Breast epithelium (tissue), 4 donors: ENCODE measurements around the gene IL26. TPM values are rescaled to one million over a fixed set of nuclear protein-coding genes. Genes with fewer than 3 reads are reported as not detected.
A peak's percentile ranks its signal among the peaks of the same experiment; 100 is the strongest.

Source experiments
- DNase-seq, 2 donors: peaks; one replicate each; pipeline ENCODE4 v3.0.0-alpha.2; 2019; ENCODE audit warnings: low spot score in 2 of 2
- H3K27ac ChIP-seq, 2 donors: fragments of 200-600 bp; sonication (generic) in 1 of 2; one replicate each; pipeline ENCODE4 v1.5.1; 2016 to 2019; ENCODE audit warnings: mild to moderate bottlenecking in 1 of 2
- H3K27me3 ChIP-seq, 2 donors: fragments of 200-600 bp; sonication (generic) in 1 of 2; one replicate each; pipeline versions ENCODE4 v1.5.1 to v1.6.0; 2017 to 2019; ENCODE audit warnings: control low read depth in 1 of 2, mild to moderate bottlenecking in 1 of 2
- H3K36me3 ChIP-seq: fragments of 200-600 bp; one replicate; pipeline ENCODE4 v1.5.1; 2019
- H3K4me1 ChIP-seq, 2 donors: fragments of 200-600 bp; sonication (generic); one replicate each; pipeline ENCODE4 v1.5.1; 2016 to 2019; ENCODE audit warnings: control low read depth in 1 of 2
- H3K4me3 ChIP-seq, 3 donors: fragments of 200-600 bp; sonication (generic); 1 replicate in 2 of 3; 2 replicates in 1 of 3; pipeline ENCODE4 v1.5.1; 2016 to 2019; ENCODE audit warnings: mild to moderate bottlenecking in 3 of 3, moderate library complexity in 2 of 3
- H3K9me3 ChIP-seq, 2 donors: fragments of 200-600 bp; sonication (generic) in 1 of 2; one replicate each; pipeline ENCODE4 v1.5.1; 2016 to 2019; ENCODE audit warnings: control low read depth in 1 of 2
- POLR2A ChIP-seq: fragments of 450-650 bp; IDR thresholded peaks from one replicate; pipeline ENCODE4 v1.6.1; 2016; ENCODE audit warnings: antibody characterized with exemption, mild to moderate bottlenecking, moderate library complexity
- POLR2AphosphoS5 ChIP-seq, 3 donors: sonication (generic); formaldehyde crosslinking; IDR thresholded peaks; one replicate each; pipeline ENCODE4 v1.6.1; 2017; ENCODE audit warnings: antibody characterized with exemption in 3 of 3
- intact Hi-C: fragments of 100-400 bp; cut with DNase I; formaldehyde crosslinking; loops from one replicate; pipeline ENCODE4 v1.15.1; 2023; ENCODE audit warnings: low total_unique reads
- total RNA-seq, 3 donors: library from RNA; depleted of rRNA; stranded (reverse); fragments of >200 nt; gene quantifications; one replicate each; pipeline ENCODE4 v1.1.0, GENCODE V29; 2016
- TF ChIP-seq, protein P1 (sequence below), 3 donors: fragments of 450-650 bp; IDR thresholded peaks; one replicate each; pipeline ENCODE4 v1.5.1; 2016 to 2017; ENCODE audit warnings: antibody characterized with exemption in 3 of 3, mild to moderate bottlenecking in 3 of 3, moderate library complexity in 3 of 3

Gene IL26
- total RNA-seq, 3 donors from 2014 or later, result not detected

- Histone ChIP-seq H3K4me1 (no peaks in the 10 kb centered on the region), H3K27ac (no peak overlapping the region), H3K9me3 (no peaks in the 10 kb centered on the region), H3K36me3 (no peaks in the 10 kb centered on the region), H3K4me3 (no peak overlapping the region), H3K27me3 (no peaks in the 10 kb centered on the region)
- intact Hi-C loops, result no loop called here
- DNase-seq, result no peak
- TF ChIP-seq POLR2A (no peak), POLR2AphosphoS5 (IDR thresholded peaks at IDR 0.05) (no peak)
- TF ChIP-seq, protein P1, sequence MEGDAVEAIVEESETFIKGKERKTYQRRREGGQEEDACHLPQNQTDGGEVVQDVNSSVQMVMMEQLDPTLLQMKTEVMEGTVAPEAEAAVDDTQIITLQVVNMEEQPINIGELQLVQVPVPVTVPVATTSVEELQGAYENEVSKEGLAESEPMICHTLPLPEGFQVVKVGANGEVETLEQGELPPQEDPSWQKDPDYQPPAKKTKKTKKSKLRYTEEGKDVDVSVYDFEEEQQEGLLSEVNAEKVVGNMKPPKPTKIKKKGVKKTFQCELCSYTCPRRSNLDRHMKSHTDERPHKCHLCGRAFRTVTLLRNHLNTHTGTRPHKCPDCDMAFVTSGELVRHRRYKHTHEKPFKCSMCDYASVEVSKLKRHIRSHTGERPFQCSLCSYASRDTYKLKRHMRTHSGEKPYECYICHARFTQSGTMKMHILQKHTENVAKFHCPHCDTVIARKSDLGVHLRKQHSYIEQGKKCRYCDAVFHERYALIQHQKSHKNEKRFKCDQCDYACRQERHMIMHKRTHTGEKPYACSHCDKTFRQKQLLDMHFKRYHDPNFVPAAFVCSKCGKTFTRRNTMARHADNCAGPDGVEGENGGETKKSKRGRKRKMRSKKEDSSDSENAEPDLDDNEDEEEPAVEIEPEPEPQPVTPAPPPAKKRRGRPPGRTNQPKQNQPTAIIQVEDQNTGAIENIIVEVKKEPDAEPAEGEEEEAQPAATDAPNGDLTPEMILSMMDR (IDR thresholded peaks at IDR 0.05), result no peak
Measured at GRCh38 chr12:68162374-68162773, 63.2 kb downstream of the IL26 start.

DNA sequence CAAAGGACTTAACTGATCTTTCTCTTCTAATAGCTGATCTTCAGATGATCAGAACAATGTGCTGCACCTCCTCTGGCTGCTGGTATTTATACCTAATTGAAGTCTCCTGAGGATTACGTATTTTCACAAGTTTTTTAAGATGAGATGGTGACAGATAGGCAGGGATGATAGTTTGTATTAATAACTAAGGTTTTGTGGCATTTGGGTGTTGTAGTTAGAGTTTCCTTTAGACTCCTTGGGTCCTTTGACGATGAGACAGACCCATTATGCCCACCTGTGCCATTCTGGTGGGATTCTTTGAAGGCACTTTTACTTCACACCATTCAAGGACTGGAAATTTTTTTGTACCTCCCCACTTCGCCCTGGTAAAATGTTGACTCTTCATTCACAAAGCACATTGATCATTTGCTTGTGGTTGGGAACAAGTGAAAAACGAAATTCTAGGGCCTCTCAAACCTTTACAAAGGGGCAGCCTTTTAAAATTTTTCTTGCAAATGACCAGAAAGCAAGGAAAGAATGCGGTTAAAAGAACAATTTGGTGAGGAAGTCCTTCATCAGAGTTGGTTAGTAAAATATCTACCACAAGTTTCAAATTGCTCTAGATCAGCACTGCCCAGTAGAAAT lies 65.8 kb downstream of the IL26 start, which contains the start of gene IFNG:
IFNG (minus strand) TSS at position 60 of the 624 bp plus-strand sequence. CDS start 125 bp downstream, outside the sequence.
- no peak for DNase-seq
- Histone ChIP-seq H3K4me3 (no peak within 1 kb of the TSS), H3K27ac (no peak within 1 kb of the TSS), H3K27me3 (no peaks in the 10 kb centered on the region), H3K36me3 (no peaks in the 10 kb centered on the region), H3K4me1 (no peaks in the 10 kb centered on the region), H3K9me3 (no peaks in the 10 kb centered on the region)
- intact Hi-C loops, result no loop called here
- TF ChIP-seq POLR2A (no peak), POLR2AphosphoS5 (IDR thresholded peaks at IDR 0.05) (no peak)
- TF ChIP-seq, protein P1 (IDR thresholded peaks at IDR 0.05), result no peak

DNA sequence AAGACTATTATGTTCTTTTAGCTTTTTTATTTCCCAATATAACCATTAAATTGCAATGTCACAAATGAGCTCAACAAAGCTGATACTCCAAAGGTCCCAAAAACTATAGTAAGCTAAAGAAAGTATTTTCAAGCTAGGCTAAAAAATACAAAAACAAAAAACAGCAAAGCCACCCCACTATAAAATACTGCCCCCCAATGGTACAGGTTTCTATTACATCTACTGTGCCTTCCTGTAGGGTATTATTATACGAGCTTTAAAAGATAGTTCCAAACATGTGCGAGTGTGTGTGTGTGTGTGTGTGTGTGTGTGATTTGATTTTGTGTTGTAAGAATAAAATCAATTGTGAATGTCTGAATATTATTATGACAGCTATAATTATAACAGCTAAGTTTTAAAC lies 67.2 kb downstream of the IL26 start:
- no peaks in the 10 kb centered on the region for H3K36me3 ChIP-seq
- intact Hi-C loops, result no loop called here

GRCh38 chr12:68157380-68157779 lies 68.2 kb downstream of the IL26 start:
- no peak for DNase-seq
- intact Hi-C loops, result no loop called here

More for the DNA sequence above, 67.2 kb downstream of the IL26 start:
- TF ChIP-seq POLR2AphosphoS5 (IDR thresholded peaks at IDR 0.05), result no peak
- TF ChIP-seq, protein P1 (IDR thresholded peaks at IDR 0.05), result peak in 1 of 3 donors; percentile 15
- no peak overlapping the region for H3K4me3 ChIP-seq
- no peak for DNase-seq
- no peaks in the 10 kb centered on the region for H3K9me3 ChIP-seq
- no peaks in the 10 kb centered on the region for H3K4me1 ChIP-seq
- no peaks in the 10 kb centered on the region for H3K27me3 ChIP-seq
- H3K27ac ChIP-seq, result no peak overlapping the region

GRCh38 chr12:68156636-68157035 lies 69.0 kb downstream of the IL26 start:
- DNase-seq, result no peak
- H3K4me3 ChIP-seq, result no peak overlapping the region
- intact Hi-C loops, result no loop called here
- TF ChIP-seq POLR2A (no peak), POLR2AphosphoS5 (IDR thresholded peaks at IDR 0.05) (no peak)
- TF ChIP-seq, protein P1 (IDR thresholded peaks at IDR 0.05), result no peak
- H3K27ac ChIP-seq, result no peak overlapping the region
- H3K4me1 ChIP-seq, result no peaks in the 10 kb centered on the region
- no peaks in the 10 kb centered on the region for H3K9me3 ChIP-seq
- H3K27me3 ChIP-seq, result no peaks in the 10 kb centered on the region
- no peaks in the 10 kb centered on the region for H3K36me3 ChIP-seq

More at GRCh38 chr12:68157380-68157779, 68.2 kb downstream of the IL26 start:
- H3K4me1 ChIP-seq, result no peaks in the 10 kb centered on the region
- H3K27ac ChIP-seq, result no peak overlapping the region
- no peak overlapping the region for H3K4me3 ChIP-seq
- H3K27me3 ChIP-seq, result no peaks in the 10 kb centered on the region
- no peak for TF ChIP-seq POLR2A
- TF ChIP-seq POLR2AphosphoS5 (IDR thresholded peaks at IDR 0.05), result no peak
- no peaks in the 10 kb centered on the region for H3K9me3 ChIP-seq
- no peaks in the 10 kb centered on the region for H3K36me3 ChIP-seq
